ENCODE results near the gene SHROOM3. TPM values are rescaled to one million over a fixed set of nuclear protein-coding genes. Genes with fewer than 3 reads are reported as not detected.
"Not testable (repeated sequence)": the region's sequence is repeated elsewhere in the genome, so short reads cannot be mapped to it uniquely, and the experiment has no call there.

The SHROOM3 gene
- total RNA-seq, 2 donors from 2014 or later = 56.7 to 96.0 TPM

GRCh38 chr4:76607846-76608245 is 172.8 kb downstream of the SHROOM3 start:
- intact Hi-C loops (cut with DNase I) = no loop called here
- Histone ChIP-seq H3K27me3 (no peaks in the 10 kb centered on the region), H3K4me3 (no peak overlapping the region), H3K4me1 (peaks cover 61% of the 10 kb centered on the region), H3K9me3 (no peaks in the 10 kb centered on the region), H3K36me3 (replicated peaks in 1 of 2; ENCODE audit: insufficient read depth in 1 of 2, low read depth in 2 of 2) (no peaks in the 10 kb centered on the region), H3K27ac (no peak overlapping the region)
- 100% methylated on average over 1 of the region's 1 CpG for WGBS, 2 donors
- ATAC-seq = no peak
- DNase-seq = no peak
- TF ChIP-seq POLR2A (IDR thresholded peaks at IDR 0.05) (no peak), CTCF (IDR thresholded peaks at IDR 0.05) (no peak)

- H3K36me3 ChIP-seq (replicated peaks in 1 of 2; ENCODE audit: insufficient read depth in 1 of 2, low read depth in 2 of 2); intact Hi-C loops (cut with DNase I); H3K27ac ChIP-seq; H3K27me3 ChIP-seq; DNase-seq; H3K9me3 ChIP-seq; ATAC-seq; H3K4me3 ChIP-seq: not testable (repeated sequence)
- H3K4me1 ChIP-seq = peaks cover 65% of the 10 kb centered on the region
Measured at GRCh38 chr4:76608549-76608948, 173.5 kb downstream of the SHROOM3 start.

GRCh38 chr4:76610751-76611547 is 175.9 kb downstream of the SHROOM3 start:
- 12 to 20% methylated on average over 8 of the region's 8 CpGs for WGBS, 2 donors
- TF ChIP-seq CTCF (IDR thresholded peaks at IDR 0.05) (peak in 1 of 7 experiments; percentile 10), POLR2A (IDR thresholded peaks at IDR 0.05) (no peak)
- Histone ChIP-seq H3K4me3 (no peak overlapping the region), H3K27ac (peak overlapping the region; percentile 52 to 83 (median 66)), H3K4me1 (peaks cover 53% of the 10 kb centered on the region), H3K36me3 (replicated peaks in 1 of 2; ENCODE audit: insufficient read depth in 1 of 2, low read depth in 2 of 2) (no peaks in the 10 kb centered on the region), H3K9me3 (no peaks in the 10 kb centered on the region), H3K27me3 (no peaks in the 10 kb centered on the region)
- DNase-seq = no peak
- intact Hi-C loops (cut with DNase I) = no loop called here
- ATAC-seq = peak; percentile 69

- Histone ChIP-seq H3K27me3 (no peaks in the 10 kb centered on the region), H3K36me3 (replicated peaks in 1 of 2; ENCODE audit: insufficient read depth in 1 of 2, low read depth in 2 of 2) (no peaks in the 10 kb centered on the region), H3K4me1 (peaks cover 53% of the 10 kb centered on the region), H3K4me3 (no peak overlapping the region), H3K9me3 (no peaks in the 10 kb centered on the region), H3K27ac (peak overlapping the region; percentile 52 to 83 (median 66))
- peak; percentile 59 to 77 (median 64) for DNase-seq
- peak; percentile 92 for ATAC-seq
- TF ChIP-seq POLR2A (IDR thresholded peaks at IDR 0.05) (peak in 2 of 3 donors; percentile 41 to 53), CTCF (IDR thresholded peaks at IDR 0.05) (no peak)
- intact Hi-C loops (cut with DNase I) = no loop called here
- WGBS, 2 donors = 26 to 27% methylated on average over 6 of the region's 6 CpGs
Measured at GRCh38 chr4:76611616-76612207, 176.7 kb downstream of the SHROOM3 start.

GRCh38 chr4:76614589-76614988 is 179.6 kb downstream of the SHROOM3 start:
- H3K4me3 ChIP-seq = no peak overlapping the region
- no peaks in the 10 kb centered on the region for H3K27me3 ChIP-seq
- no peak for TF ChIP-seq POLR2A (IDR thresholded peaks at IDR 0.05)
- TF ChIP-seq CTCF (IDR thresholded peaks at IDR 0.05) = no peak
- DNase-seq (no peak), ATAC-seq (no peak)
- H3K36me3 ChIP-seq (replicated peaks in 1 of 2; ENCODE audit: insufficient read depth in 1 of 2, low read depth in 2 of 2) = no peaks in the 10 kb centered on the region
- no peak overlapping the region for H3K27ac ChIP-seq
- intact Hi-C loops (cut with DNase I) = no loop called here
- H3K4me1 ChIP-seq = peaks cover 35% of the 10 kb centered on the region
- no peaks in the 10 kb centered on the region for H3K9me3 ChIP-seq

All from body of pancreas (tissue), 4 donors.